DOHH2 (cell line): ENCODE measurements around the gene MARCHF4.

ENCODE experiments used
- EZH2phosphoT487 ChIP-seq: fragments of 200-600 bp; sonication (generic); IDR thresholded peaks from 2 replicates; pipeline ENCODE4 v1.6.1; 2017; ENCODE audit warnings: borderline replicate concordance, mild to moderate bottlenecking, antibody characterized with exemption, low read length, moderate library complexity, mixed read lengths
- TF ChIP-seq, protein P1 (sequence below): fragments of 200-600 bp; sonication (generic); IDR thresholded peaks from one replicate; pipeline ENCODE4 v1.5.1; 2014; ENCODE audit warnings: antibody characterized with exemption, mild to moderate bottlenecking, low read depth, low read length; ENCODE audit not compliant: poor library complexity, severe bottlenecking

DNA sequence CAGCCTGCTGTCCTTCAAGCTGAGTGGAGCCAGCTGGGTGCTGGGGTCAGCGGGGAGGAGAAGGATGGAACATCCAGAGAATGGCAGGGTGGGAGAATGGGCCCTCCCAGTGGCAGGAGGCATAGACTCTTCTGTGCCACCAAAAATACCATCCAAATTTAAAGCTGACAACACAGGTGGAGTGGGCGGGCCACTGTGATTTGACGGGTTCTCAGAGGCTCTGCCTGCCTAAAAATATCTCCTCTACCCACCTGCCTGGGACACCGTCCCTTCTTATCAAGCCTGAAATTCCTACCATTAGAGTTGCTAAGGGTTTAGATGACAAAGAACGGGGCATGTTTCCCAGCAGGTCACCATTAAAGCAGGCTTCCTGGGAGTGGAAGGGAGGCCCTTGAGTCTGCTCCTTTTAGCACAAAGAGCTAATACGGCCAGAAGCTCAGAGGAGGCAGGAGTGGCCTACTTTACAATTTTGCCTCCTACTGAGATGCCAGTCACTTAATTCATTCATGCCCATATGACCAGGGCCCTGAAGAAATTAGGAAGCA lies 19.8 kb upstream of the MARCHF4 start:
- TF ChIP-seq, protein P1, sequence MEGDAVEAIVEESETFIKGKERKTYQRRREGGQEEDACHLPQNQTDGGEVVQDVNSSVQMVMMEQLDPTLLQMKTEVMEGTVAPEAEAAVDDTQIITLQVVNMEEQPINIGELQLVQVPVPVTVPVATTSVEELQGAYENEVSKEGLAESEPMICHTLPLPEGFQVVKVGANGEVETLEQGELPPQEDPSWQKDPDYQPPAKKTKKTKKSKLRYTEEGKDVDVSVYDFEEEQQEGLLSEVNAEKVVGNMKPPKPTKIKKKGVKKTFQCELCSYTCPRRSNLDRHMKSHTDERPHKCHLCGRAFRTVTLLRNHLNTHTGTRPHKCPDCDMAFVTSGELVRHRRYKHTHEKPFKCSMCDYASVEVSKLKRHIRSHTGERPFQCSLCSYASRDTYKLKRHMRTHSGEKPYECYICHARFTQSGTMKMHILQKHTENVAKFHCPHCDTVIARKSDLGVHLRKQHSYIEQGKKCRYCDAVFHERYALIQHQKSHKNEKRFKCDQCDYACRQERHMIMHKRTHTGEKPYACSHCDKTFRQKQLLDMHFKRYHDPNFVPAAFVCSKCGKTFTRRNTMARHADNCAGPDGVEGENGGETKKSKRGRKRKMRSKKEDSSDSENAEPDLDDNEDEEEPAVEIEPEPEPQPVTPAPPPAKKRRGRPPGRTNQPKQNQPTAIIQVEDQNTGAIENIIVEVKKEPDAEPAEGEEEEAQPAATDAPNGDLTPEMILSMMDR: no peak
- no peak for TF ChIP-seq EZH2phosphoT487
